Neural progenitor cell (in vitro differentiated cells): ENCODE data around the gene PAQR7. TPM values are rescaled to one million over a fixed set of nuclear protein-coding genes. Genes with fewer than 3 reads are reported as not detected.

Experiments
- DNase-seq: peaks from one replicate; pipeline ENCODE4 v3.0.0-alpha.2; 2016; ENCODE audit warnings: low spot score
- H2AFZ ChIP-seq: fragments of 200-600 bp; sonication (generic); replicated peaks from 2 replicates; pipeline ENCODE4 v1.6.1; 2016; ENCODE audit warnings: antibody characterized with exemption
- H3F3A ChIP-seq: fragments of 200-600 bp; sonication (generic); 2 replicates; pipeline ENCODE4 v1.6.1; 2016; ENCODE audit warnings: antibody characterized with exemption, low read depth
- H3K27ac ChIP-seq: fragments of 200-600 bp; sonication (generic); 2 replicates; pipeline ENCODE4 v1.5.1; 2016; ENCODE audit warnings: mild to moderate bottlenecking
- H3K27me3 ChIP-seq: fragments of 200-600 bp; sonication (generic); 2 replicates; pipeline ENCODE4 v1.6.1; 2016; ENCODE audit warnings: mild to moderate bottlenecking, moderate library complexity
- H3K36me3 ChIP-seq: fragments of 200-600 bp; sonication (generic); 2 replicates; pipeline ENCODE4 v1.5.1; 2016
- H3K4me1 ChIP-seq: fragments of 200-600 bp; sonication (generic); 2 replicates; pipeline ENCODE4 v1.6.1; 2016; ENCODE audit warnings: mixed run types
- H3K4me2 ChIP-seq: fragments of 200-600 bp; sonication (generic); 2 replicates; pipeline ENCODE4 v1.6.1; 2016
- H3K4me3 ChIP-seq: fragments of 200-600 bp; sonication (generic); 2 replicates; pipeline ENCODE4 v1.5.1; 2016
- H3K79me2 ChIP-seq: fragments of 200-600 bp; sonication (generic); 2 replicates; pipeline ENCODE4 v1.6.1; 2016; ENCODE audit warnings: low read depth
- H3K9ac ChIP-seq: fragments of 200-600 bp; sonication (generic); 2 replicates; pipeline ENCODE4 v1.6.1; 2016
- H3K9me3 ChIP-seq: fragments of 200-600 bp; sonication (generic); 2 replicates; pipeline ENCODE4 v1.5.1; 2016; ENCODE audit warnings: low read depth
- H4K20me1 ChIP-seq: fragments of 200-600 bp; sonication (generic); 2 replicates; pipeline ENCODE4 v1.6.1; 2016; ENCODE audit warnings: low read depth
- H3K27ac Mint-ChIP-seq: 3 replicates; pipeline ENCODE4 v1.8.0; 2021; ENCODE audit warnings: mixed read lengths
- H3K27me3 Mint-ChIP-seq: 2 replicates; pipeline ENCODE4 v1.8.0; 2022; ENCODE audit warnings: low read depth, mild to moderate bottlenecking, inconsistent platforms, moderate library complexity, mixed read lengths; ENCODE audit not compliant: insufficient read depth
- H3K36me3 Mint-ChIP-seq: 3 replicates; pipeline ENCODE4 v1.8.0; 2021; ENCODE audit warnings: mixed read lengths
- H3K4me1 Mint-ChIP-seq: 3 replicates; pipeline ENCODE4 v1.8.0; 2021; ENCODE audit warnings: mixed read lengths
- H3K4me3 Mint-ChIP-seq: 3 replicates; pipeline ENCODE4 v1.8.0; 2021; ENCODE audit warnings: mild to moderate bottlenecking, moderate library complexity, mixed read lengths
- H3K9me3 Mint-ChIP-seq: 3 replicates; pipeline ENCODE4 v1.8.0; 2020; ENCODE audit warnings: mixed read lengths
- CTCF ChIP-seq: fragments of 200-600 bp; sonication (generic); IDR thresholded peaks from 2 replicates; pipeline ENCODE4 v1.5.1; 2017; ENCODE audit warnings: antibody characterized with exemption, mild to moderate bottlenecking
- EZH2 ChIP-seq: fragments of 200-600 bp; sonication (generic); IDR thresholded peaks from 2 replicates; pipeline ENCODE4 v1.6.1; 2017; ENCODE audit warnings: antibody characterized with exemption, mild to moderate bottlenecking, moderate library complexity
- EZH2phosphoT487 ChIP-seq: fragments of 200-600 bp; sonication (generic); IDR thresholded peaks from 2 replicates; pipeline ENCODE4 v1.6.1; 2017; ENCODE audit warnings: antibody characterized with exemption
- total RNA-seq: library from RNA; depleted of rRNA; stranded (reverse); fragments of >200 nt; gene quantifications from 2 replicates; pipeline ENCODE4 v1.2.3, GENCODE V29; 2015; ENCODE audit warnings: low replicate concordance

PAQR7 gene
- total RNA-seq, 1 donor from 2014 or later = 1.1 TPM

- no peak for DNase-seq
- TF ChIP-seq CTCF (no peak), EZH2 (no peak), EZH2phosphoT487 (no peak)
- Mint-ChIP-seq H3K36me3 (no peaks in the 10 kb centered on the region), H3K27ac (no peak overlapping the region), H3K9me3 (no peaks in the 10 kb centered on the region), H3K4me3 (no peak overlapping the region), H3K27me3 (peaks cover 2% of the 10 kb centered on the region), H3K4me1 (peaks cover 22% of the 10 kb centered on the region)
- H2AFZ ChIP-seq = no peak overlapping the region
- H3K27ac ChIP-seq = no peak overlapping the region
- no peaks in the 10 kb centered on the region for H3K9me3 ChIP-seq
- H3F3A ChIP-seq = peaks cover 1% of the 10 kb centered on the region
- no peaks in the 10 kb centered on the region for H4K20me1 ChIP-seq
- H3K9ac ChIP-seq = no peak overlapping the region
- no peak overlapping the region for H3K4me2 ChIP-seq
- H3K27me3 ChIP-seq = peaks cover 2% of the 10 kb centered on the region
- H3K79me2 ChIP-seq = no peaks in the 10 kb centered on the region
- H3K36me3 ChIP-seq = no peaks in the 10 kb centered on the region
- H3K4me1 ChIP-seq = no peaks in the 10 kb centered on the region
- H3K4me3 ChIP-seq = no peak overlapping the region
Observed at GRCh38 chr1:25916460-25916859, 41.0 kb upstream of the PAQR7 start.

- H3K27ac Mint-ChIP-seq = no peak overlapping the region
- no peak for TF ChIP-seq EZH2
- H3K9me3 Mint-ChIP-seq = peaks cover 5% of the 10 kb centered on the region
- H3K4me2 ChIP-seq = no peak overlapping the region
- peaks cover 4% of the 10 kb centered on the region for H3K27me3 Mint-ChIP-seq
- no peak overlapping the region for H2AFZ ChIP-seq
- H3K9me3 ChIP-seq = no peaks in the 10 kb centered on the region
- no peaks in the 10 kb centered on the region for H3K79me2 ChIP-seq
- H3K27me3 ChIP-seq = no peaks in the 10 kb centered on the region
- H3K4me1 Mint-ChIP-seq = peaks cover 12% of the 10 kb centered on the region
- H4K20me1 ChIP-seq = no peaks in the 10 kb centered on the region
- no peak for DNase-seq
- no peaks in the 10 kb centered on the region for H3K4me1 ChIP-seq
- H3K9ac ChIP-seq = no peak overlapping the region
- H3K36me3 ChIP-seq = no peaks in the 10 kb centered on the region
- peaks cover 1% of the 10 kb centered on the region for H3K36me3 Mint-ChIP-seq
- H3F3A ChIP-seq = no peaks in the 10 kb centered on the region
- H3K4me3 Mint-ChIP-seq = no peak overlapping the region
- no peak overlapping the region for H3K27ac ChIP-seq
- H3K4me3 ChIP-seq = no peak overlapping the region
Observed at GRCh38 chr1:25914074-25914995, 38.8 kb upstream of the PAQR7 start.

- Histone ChIP-seq H2AFZ (no peak overlapping the region), H3K79me2 (no peaks in the 10 kb centered on the region), H3K9ac (no peak overlapping the region), H3K4me3 (no peak overlapping the region), H3K9me3 (no peaks in the 10 kb centered on the region), H3K27me3 (no peaks in the 10 kb centered on the region), H3K36me3 (no peaks in the 10 kb centered on the region), H3K27ac (no peak overlapping the region), H3K4me1 (no peaks in the 10 kb centered on the region), H3K4me2 (no peak overlapping the region), H4K20me1 (no peaks in the 10 kb centered on the region), H3F3A (no peaks in the 10 kb centered on the region)
- no peak for DNase-seq
- H3K27ac Mint-ChIP-seq = no peak overlapping the region
- H3K4me3 Mint-ChIP-seq = no peak overlapping the region
- peaks cover 4% of the 10 kb centered on the region for H3K27me3 Mint-ChIP-seq
- peaks cover 1% of the 10 kb centered on the region for H3K36me3 Mint-ChIP-seq
- H3K4me1 Mint-ChIP-seq = peaks cover 9% of the 10 kb centered on the region
- peaks cover 5% of the 10 kb centered on the region for H3K9me3 Mint-ChIP-seq
- no peak for TF ChIP-seq CTCF
- TF ChIP-seq EZH2 = no peak
- no peak for TF ChIP-seq EZH2phosphoT487
Observed at GRCh38 chr1:25913206-25913605, 37.7 kb upstream of the PAQR7 start.
